Measurements from ENCODE around the gene KANK2. TPM values are rescaled to one million over a fixed set of nuclear protein-coding genes. Genes with fewer than 3 reads are reported as not detected.
"Not testable (repeated sequence)": the region's sequence is repeated elsewhere in the genome, so short reads cannot be mapped to it uniquely, and the experiment has no call there.

KANK2 gene
- total RNA-seq, 2 experiments from 2014 or later, result 2.0 to 2.5 TPM

DNA sequence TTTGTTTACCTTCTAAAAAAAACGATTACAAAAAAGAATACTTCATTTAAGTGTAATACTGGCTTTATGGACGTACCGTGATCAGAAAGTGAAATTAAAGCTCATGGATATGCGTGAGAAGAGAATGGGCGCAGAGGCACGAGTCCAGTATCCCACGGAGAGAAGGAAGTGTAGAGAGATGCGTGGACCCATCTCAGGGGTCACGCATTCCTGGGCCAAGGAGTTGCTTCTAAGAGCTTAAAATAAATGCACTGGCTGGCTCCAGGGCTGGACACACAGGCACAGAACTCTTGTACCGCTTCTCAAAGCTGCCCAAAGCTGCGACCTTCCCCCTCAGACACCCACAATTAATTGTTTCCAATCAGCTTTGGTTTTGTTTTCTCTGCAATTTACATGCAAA is 33.0 kb downstream of the KANK2 start:
- no peaks in the 10 kb centered on the region for H3K4me1 Mint-ChIP-seq (ENCODE audit: low read depth)
- no peak overlapping the region for H3K4me3 Mint-ChIP-seq
- no peaks in the 10 kb centered on the region for H3K27me3 Mint-ChIP-seq
- no peak overlapping the region for H3K27ac Mint-ChIP-seq
- DNase-seq, result no peak
- H3K9me3 Mint-ChIP-seq, result peaks cover 4% of the 10 kb centered on the region
- H3K36me3 Mint-ChIP-seq, result no peaks in the 10 kb centered on the region
- ChIA-PET POLR2A (no interaction called here), CTCF (interaction anchor here (1.0 kb wide), 1 partner anchor 38 kb away, joined by 3 read pairs; no protein-coding TSS in a partner anchor)
- intact Hi-C loops (cut with micrococcal nuclease), result no loop called here

DNA sequence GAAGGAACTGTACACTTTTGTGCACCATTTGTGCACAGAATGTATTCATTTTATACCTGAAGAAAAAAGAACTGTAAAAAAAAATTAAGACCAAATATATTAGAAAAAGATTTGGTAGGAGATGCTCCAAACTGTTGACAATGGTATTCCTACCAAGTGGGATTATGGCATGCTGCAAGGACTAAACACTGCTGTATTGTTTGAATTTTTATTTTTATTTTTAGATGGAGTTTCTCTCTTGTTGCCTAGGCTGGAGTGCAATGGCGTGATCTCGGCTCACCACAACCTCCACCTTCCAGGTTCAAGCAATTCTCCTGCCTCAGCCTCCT is 36.9 kb downstream of the KANK2 start:
- H3K9me3 Mint-ChIP-seq; H3K4me3 Mint-ChIP-seq; intact Hi-C loops (cut with micrococcal nuclease); H3K27ac Mint-ChIP-seq; H3K36me3 Mint-ChIP-seq; H3K4me1 Mint-ChIP-seq (ENCODE audit: low read depth); H3K27me3 Mint-ChIP-seq; DNase-seq: not testable (repeated sequence)
- ChIA-PET POLR2A (interaction anchor here (0.6 kb wide), 1 partner anchor 12 kb away, joined by 3 read pairs; no protein-coding TSS in a partner anchor), CTCF (interaction anchor here (1.3 kb wide), 1 partner anchor 83 kb away, joined by 4 read pairs; no protein-coding TSS in a partner anchor)

DNA sequence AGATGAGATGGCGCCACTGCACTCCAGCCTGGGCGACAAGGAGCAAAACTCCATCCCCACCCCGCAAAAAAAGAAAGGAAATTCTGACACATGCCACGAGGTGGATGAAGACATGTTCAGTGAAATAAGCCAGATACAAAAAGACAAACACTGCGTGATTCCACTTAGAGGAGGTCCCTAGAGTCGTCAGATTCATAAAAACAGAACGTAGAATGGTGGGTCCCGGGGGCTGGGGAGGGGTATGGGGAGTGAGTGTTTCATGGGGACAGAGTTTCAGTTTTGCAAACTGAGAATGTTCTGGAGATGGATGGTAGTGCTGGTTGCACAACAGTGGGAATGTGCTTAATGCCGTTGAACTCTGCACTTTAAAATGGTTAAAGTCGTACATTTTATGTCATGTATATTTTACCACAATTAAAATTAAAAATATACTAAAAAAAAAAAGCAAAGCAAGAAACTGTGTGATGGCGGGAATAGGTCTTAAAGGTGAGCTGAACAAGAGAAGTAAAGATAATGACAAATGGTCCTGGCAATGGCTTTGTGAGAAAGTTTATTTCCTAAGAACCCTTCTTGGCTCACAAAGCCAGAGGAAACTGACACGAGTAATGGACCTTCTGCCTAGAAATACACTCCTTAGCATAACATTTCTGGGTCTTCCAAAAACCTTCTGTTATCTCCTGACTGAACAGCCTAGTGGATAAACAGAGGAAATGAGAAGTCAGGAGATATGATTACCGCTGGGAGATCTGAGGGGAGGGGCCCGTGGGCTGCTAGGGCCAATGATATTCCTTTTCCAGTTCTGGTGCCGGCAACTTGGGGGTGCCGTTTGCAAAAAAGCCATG is 37.5 kb downstream of the KANK2 start:
- ChIA-PET POLR2A (interaction anchor here (0.6 kb wide), 1 partner anchor 11 kb away, joined by 3 read pairs; no protein-coding TSS in a partner anchor), CTCF (interaction anchor here (1.3 kb wide), 1 partner anchor 83 kb away, joined by 4 read pairs; no protein-coding TSS in a partner anchor)
- intact Hi-C loops (cut with micrococcal nuclease), result loop anchor here (5.0 kb wide), 2 partner anchors 37 to 68 kb away; partner anchors contain the start of gene KANK2
- DNase-seq, result no peak
- peaks cover 2% of the 10 kb centered on the region for H3K4me1 Mint-ChIP-seq (ENCODE audit: low read depth)
- H3K9me3 Mint-ChIP-seq, result peaks cover 4% of the 10 kb centered on the region
- H3K4me3 Mint-ChIP-seq, result no peak overlapping the region
- H3K27me3 Mint-ChIP-seq, result no peaks in the 10 kb centered on the region
- no peak overlapping the region for H3K27ac Mint-ChIP-seq
- peaks cover under 1% of the 10 kb centered on the region for H3K36me3 Mint-ChIP-seq

DNA sequence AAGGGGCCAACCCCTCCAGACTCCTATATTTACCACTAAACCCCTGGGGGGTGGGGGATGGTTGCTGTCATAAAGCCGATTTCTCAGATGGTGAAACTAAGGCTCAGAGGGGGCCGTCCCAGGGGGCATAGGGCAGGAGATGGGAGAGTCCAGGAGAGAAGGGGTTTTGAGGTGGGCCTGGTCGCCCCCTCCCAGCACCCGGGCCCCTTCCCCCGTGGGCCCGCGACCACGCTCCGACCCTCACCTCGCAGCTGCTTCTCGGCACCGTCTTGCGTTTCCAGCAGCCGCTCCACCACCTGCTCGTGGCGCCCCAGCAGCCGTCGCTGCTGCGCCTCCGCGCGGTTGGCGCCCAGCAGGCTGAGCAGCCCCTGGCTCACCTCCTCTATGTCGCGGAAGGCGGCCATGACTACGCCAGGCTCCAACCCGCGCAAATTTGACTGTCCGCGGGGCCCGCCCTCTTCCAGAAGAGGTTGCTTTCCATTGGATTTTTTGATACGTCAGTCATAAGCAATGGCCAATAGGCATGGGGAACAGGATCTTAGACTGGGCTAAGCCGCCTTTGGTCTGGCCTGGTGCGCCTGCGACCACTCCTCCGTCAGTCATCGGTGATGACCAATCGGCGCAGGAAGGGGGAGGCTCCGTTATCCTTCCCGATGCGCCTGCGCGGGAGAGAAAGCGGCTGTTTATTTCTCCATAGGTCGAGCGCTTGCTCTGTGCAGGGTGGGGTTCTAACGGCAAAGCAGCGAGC is 41.8 kb downstream of the KANK2 start, which contains the start of gene SPC24:
SPC24 (minus strand) TSS at position 410 of the 748 bp plus-strand sequence; CDS start at position 404, 6 bp downstream.
- intact Hi-C loops (cut with micrococcal nuclease), result loop anchor here (1.0 to 5.0 kb wide), 3 partner anchors 17 to 63 kb away; partner anchors contain the start of gene KANK2
- H3K36me3 Mint-ChIP-seq, result peaks cover 14% of the 10 kb centered on the region
- no peaks in the 10 kb centered on the region for H3K27me3 Mint-ChIP-seq
- H3K4me3 Mint-ChIP-seq, result peak within 1 kb of the TSS; percentile 81
- CTCF ChIA-PET, result interaction anchor here (0.7 to 2.0 kb wide), 2 partner anchors 18 to 327 kb away, joined by 3 to 5 read pairs; no protein-coding TSS in a partner anchor
- H3K27ac Mint-ChIP-seq, result peak within 1 kb of the TSS; percentile 79
- peaks cover 4% of the 10 kb centered on the region for H3K9me3 Mint-ChIP-seq
- peaks cover 11% of the 10 kb centered on the region for H3K4me1 Mint-ChIP-seq (ENCODE audit: low read depth)
- peak; percentile 96 for DNase-seq
- POLR2A ChIA-PET, result interaction anchor here (0.5 to 1.4 kb wide), 6 partner anchors 9 to 1478 kb away, joined by 3 to 5 read pairs (median 3); no protein-coding TSS in a partner anchor

DNA sequence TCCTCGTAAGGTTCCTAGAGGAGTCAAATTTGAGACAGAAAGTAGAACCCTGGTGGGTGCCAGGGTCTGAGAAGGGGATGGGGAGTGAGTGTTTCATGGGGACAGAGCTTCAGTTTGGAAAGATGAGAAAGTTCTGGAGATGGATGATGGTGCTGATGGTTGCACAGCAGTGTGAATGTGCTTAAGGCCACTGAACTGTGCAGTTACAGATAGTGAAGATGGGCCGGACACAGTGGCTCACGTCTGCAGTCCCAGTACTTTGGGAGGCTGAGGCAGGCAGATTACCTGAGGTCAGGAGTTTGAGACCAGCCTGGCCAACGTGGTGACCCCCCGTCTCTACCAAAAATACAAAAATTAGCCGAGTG is 42.7 kb downstream of the KANK2 start:
- intact Hi-C loops (cut with micrococcal nuclease), result loop anchor here (1.0 to 5.0 kb wide), 3 partner anchors 16 to 62 kb away; partner anchors contain the start of gene KANK2
- POLR2A ChIA-PET, result interaction anchor here (0.5 to 0.9 kb wide), 3 partner anchors 199 to 1479 kb away, joined by 3 to 4 read pairs (median 4); no protein-coding TSS in a partner anchor

DNA sequence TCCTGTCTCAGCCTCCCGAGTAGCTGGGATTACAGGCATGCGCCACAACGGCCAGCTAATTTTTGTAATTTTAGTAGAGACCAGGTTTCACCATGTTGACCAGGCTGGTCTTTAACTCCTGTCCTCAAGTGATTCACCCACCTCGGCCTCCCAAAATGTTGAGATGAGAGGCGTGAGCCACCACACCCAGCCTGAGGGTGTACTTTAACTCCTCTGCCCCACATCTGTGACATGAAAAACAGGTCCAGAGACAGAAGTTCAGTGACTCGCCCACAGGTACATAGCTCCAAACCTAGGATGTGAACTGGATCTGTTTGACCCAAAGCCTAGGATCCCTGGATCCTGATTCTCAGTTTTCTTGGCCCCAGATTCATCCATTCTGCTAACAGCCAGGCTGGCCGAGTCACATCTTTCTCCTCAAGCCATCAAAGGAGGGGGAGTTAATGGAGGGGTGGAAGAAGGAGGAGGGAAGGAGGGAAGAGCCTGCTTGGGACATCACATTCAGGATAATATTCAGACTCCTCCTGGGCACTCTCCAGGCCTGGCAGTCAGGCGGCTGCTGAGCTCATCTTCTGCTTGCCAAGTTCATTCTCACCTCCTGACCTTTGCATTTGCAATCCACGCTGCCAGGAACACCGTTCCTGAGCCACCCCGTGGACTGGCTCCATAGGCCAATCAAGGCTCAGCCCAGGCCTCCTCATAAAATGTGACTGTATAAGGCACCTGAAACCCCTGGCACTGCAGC is 44.9 kb downstream of the KANK2 start:
- no peak overlapping the region for H3K4me3 Mint-ChIP-seq
- no peaks in the 10 kb centered on the region for H3K9me3 Mint-ChIP-seq
- H3K4me1 Mint-ChIP-seq (ENCODE audit: low read depth), result peaks cover 11% of the 10 kb centered on the region
- H3K27ac Mint-ChIP-seq, result no peak overlapping the region
- intact Hi-C loops (cut with micrococcal nuclease), result no loop called here
- POLR2A ChIA-PET, result no interaction called here
- CTCF ChIA-PET, result interaction anchor here (0.8 to 2.2 kb wide), 2 partner anchors 15 to 27 kb away, joined by 3 to 5 read pairs; no protein-coding TSS in a partner anchor
- DNase-seq, result no peak
- peaks cover 22% of the 10 kb centered on the region for H3K36me3 Mint-ChIP-seq
- H3K27me3 Mint-ChIP-seq, result no peaks in the 10 kb centered on the region

More for the DNA sequence above, 42.7 kb downstream of the KANK2 start:
- DNase-seq, result no peak
- H3K4me3 Mint-ChIP-seq, result peak overlapping the region; percentile 81
- no peaks in the 10 kb centered on the region for H3K9me3 Mint-ChIP-seq
- H3K36me3 Mint-ChIP-seq, result peaks cover 14% of the 10 kb centered on the region
- CTCF ChIA-PET, result interaction anchor here (0.6 to 2.0 kb wide), 4 partner anchors 17 to 1480 kb away, joined by 3 to 5 read pairs (median 4); no protein-coding TSS in a partner anchor
- peak overlapping the region; percentile 24 for H3K27ac Mint-ChIP-seq
- H3K4me1 Mint-ChIP-seq (ENCODE audit: low read depth), result peaks cover 11% of the 10 kb centered on the region
- H3K27me3 Mint-ChIP-seq, result no peaks in the 10 kb centered on the region

DNA sequence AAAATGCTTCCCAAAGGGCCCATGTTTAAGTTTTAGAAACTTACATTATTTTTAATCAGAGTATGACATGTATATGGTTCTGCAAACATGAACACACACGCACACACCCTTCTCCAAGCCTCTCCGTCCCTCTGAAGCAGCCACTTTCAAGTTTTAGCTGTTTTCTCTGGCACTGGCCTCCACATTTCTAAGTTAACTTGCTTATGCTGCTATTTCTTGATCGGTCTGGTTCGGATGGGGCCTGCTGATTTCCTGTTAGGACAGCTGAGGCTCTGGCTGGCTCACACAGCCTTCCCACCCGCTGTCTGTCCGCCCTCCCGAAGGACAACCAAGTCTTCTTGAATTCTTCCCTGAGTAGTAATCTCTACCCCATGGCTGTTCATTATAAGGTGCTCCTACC is 46.2 kb downstream of the KANK2 start:
- ChIA-PET CTCF (interaction anchor here (2.2 kb wide), 1 partner anchor 25 kb away, joined by 5 read pairs; no protein-coding TSS in a partner anchor), POLR2A (no interaction called here)
- Mint-ChIP-seq H3K4me1 (ENCODE audit: low read depth) (peaks cover 9% of the 10 kb centered on the region), H3K9me3 (no peaks in the 10 kb centered on the region), H3K27me3 (no peaks in the 10 kb centered on the region), H3K27ac (no peak overlapping the region), H3K4me3 (no peak overlapping the region), H3K36me3 (peaks cover 26% of the 10 kb centered on the region)
- intact Hi-C loops (cut with micrococcal nuclease), result no loop called here
- DNase-seq, result no peak

DNA sequence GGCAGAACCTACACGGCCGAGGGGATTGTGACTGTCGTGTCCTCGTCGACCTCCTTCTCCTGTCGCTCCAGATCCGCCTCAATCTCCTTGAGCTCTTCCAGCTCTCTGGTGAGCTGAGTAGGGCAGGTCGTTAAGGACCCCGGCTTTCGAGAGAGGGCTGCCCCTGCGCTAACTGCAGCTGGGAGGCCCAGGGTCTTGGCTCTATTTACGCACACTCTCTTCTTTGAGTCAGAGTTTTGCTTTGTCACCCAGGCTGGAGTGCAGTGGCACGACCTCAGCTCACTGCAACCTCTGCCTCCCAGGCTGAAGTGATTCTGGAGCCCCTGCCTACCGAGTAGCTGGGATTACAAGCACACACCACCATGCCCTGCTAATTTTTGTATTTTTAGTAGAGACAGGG is 49.3 kb downstream of the KANK2 start:
- peaks cover 5% of the 10 kb centered on the region for H3K9me3 Mint-ChIP-seq
- DNase-seq, result no peak
- intact Hi-C loops (cut with micrococcal nuclease), result no loop called here
- ChIA-PET CTCF (no interaction called here), POLR2A (no interaction called here)
- H3K27ac Mint-ChIP-seq, result no peak overlapping the region
- H3K4me1 Mint-ChIP-seq (ENCODE audit: low read depth), result no peaks in the 10 kb centered on the region
- no peak overlapping the region for H3K4me3 Mint-ChIP-seq
- no peaks in the 10 kb centered on the region for H3K27me3 Mint-ChIP-seq
- peaks cover 29% of the 10 kb centered on the region for H3K36me3 Mint-ChIP-seq

DNA sequence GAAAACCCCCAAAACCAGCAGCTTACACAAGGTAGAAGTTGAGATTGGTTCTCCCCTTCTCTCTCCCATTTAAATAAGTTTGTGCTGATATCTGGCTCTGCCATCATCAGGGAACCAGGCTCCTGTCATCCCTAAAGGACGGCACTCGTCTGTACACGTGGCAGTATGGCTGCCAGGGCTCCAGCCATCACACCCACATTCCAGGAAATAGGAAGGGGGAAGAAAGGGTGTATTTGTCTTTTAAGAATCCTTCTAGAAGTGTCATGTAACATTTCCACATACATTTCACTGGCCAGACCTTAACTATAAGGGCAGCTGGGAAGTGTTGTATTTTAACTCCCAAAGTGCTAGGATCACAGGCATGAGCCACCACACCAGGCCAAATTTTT is 51.8 kb downstream of the KANK2 start:
- CTCF ChIA-PET, result no interaction called here
- Mint-ChIP-seq H3K4me3 (no peak overlapping the region), H3K27ac (no peak overlapping the region), H3K27me3 (no peaks in the 10 kb centered on the region), H3K36me3 (peaks cover 22% of the 10 kb centered on the region), H3K4me1 (ENCODE audit: low read depth) (no peaks in the 10 kb centered on the region), H3K9me3 (peaks cover 5% of the 10 kb centered on the region)
- intact Hi-C loops (cut with micrococcal nuclease), result no loop called here
- POLR2A ChIA-PET, result no interaction called here
- no peak for DNase-seq

DNA sequence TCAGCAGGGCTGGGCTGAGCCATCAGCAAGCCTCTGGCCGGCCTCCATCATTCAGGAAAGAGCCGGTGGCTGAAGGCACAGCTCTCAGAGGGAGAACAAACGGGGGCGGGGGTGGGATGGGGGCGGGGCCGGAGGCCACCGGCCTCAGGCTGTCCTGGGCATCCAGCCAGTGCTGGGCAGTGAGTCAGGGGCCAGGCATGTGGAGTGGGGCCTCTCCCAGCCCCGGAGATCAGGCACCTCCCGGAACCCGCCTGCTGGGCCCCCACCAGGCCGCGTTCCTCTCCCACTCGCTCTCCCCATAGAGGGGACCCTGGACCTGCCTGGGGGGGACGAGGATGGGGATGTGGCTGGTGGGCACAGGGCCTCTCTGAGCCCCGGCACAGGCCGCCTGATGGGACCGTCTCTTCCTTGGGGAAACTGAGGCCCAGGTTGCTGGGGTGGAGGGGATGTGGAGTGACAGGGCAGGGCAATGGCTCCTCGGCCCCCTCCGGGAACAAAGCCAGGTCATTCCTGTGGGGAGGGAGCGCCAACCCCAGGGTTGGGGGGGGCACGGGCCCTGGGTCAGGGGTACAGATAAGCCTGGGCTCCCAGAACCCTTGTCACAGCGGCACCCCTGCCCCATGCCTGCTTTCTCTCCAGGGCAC is 54.7 kb downstream of the KANK2 start:
- H3K27ac Mint-ChIP-seq, result no peak overlapping the region
- POLR2A ChIA-PET, result no interaction called here
- H3K4me1 Mint-ChIP-seq (ENCODE audit: low read depth), result peaks cover 5% of the 10 kb centered on the region
- H3K9me3 Mint-ChIP-seq, result peaks cover 5% of the 10 kb centered on the region
- no peak overlapping the region for H3K4me3 Mint-ChIP-seq
- DNase-seq, result no peak
- H3K36me3 Mint-ChIP-seq, result peaks cover 15% of the 10 kb centered on the region
- intact Hi-C loops (cut with micrococcal nuclease), result no loop called here
- H3K27me3 Mint-ChIP-seq, result no peaks in the 10 kb centered on the region
- CTCF ChIA-PET, result no interaction called here

DNA sequence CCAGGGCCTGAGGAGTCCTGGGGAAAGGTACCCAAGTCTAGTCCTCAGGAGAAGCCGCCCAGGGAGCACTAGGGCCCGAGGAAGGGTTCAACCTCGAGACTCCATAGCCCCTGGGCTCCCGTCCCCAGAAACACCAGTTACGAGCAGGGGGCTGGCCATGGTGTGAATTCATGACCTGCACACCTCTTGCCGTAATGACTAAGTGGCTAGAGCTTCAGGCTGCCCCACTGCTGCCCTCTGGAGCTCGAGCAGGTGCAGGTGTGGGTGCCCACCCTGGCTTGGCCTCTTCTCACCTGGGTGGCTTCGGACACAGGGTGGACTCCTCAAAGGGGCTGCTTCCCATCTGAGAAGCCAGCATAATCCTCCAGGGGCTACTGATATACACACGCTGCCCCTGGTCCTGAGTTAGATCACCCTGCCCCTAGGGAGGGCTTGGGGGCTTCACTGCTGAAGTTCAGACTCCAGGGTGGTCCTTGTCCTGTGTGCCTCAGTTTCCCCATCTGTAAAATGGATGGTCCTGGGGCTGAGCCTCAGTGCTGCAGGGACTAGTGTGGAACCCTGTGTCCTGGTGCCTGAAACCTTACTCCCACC is 55.3 kb downstream of the KANK2 start:
- H3K4me1 Mint-ChIP-seq (ENCODE audit: low read depth), result peaks cover 9% of the 10 kb centered on the region
- POLR2A ChIA-PET, result interaction anchor here (1.3 kb wide), 1 partner anchor 109 kb away, joined by 3 read pairs; no protein-coding TSS in a partner anchor
- CTCF ChIA-PET, result no interaction called here
- H3K27me3 Mint-ChIP-seq, result no peaks in the 10 kb centered on the region
- H3K27ac Mint-ChIP-seq, result no peak overlapping the region
- H3K9me3 Mint-ChIP-seq, result peaks cover 5% of the 10 kb centered on the region
- peaks cover 12% of the 10 kb centered on the region for H3K36me3 Mint-ChIP-seq
- no peak overlapping the region for H3K4me3 Mint-ChIP-seq
- intact Hi-C loops (cut with micrococcal nuclease), result no loop called here
- no peak for DNase-seq
